ENCODE measurements around the gene ADCY2.

DNA sequence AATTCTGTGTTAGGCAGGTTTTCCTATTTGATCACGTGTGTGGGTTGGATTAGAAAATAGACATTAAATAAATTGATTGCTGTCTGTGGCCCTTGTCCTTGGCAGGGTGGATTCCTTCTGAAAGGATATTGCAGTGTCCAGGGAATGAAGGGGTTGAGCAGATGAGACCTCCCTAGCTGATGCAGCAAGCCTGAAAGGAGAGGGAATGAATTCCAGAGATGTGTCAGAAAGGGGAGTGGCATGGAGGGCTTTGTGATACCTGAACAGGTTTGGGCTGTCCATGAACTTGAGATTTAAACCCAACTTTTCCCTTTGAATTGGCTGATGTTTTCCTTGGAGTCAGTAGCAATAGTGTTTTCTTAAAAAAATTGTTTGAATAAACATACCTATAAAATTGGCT lies 66.8 kb downstream of the ADCY2 start:
- TF ChIP-seq, protein P1, sequence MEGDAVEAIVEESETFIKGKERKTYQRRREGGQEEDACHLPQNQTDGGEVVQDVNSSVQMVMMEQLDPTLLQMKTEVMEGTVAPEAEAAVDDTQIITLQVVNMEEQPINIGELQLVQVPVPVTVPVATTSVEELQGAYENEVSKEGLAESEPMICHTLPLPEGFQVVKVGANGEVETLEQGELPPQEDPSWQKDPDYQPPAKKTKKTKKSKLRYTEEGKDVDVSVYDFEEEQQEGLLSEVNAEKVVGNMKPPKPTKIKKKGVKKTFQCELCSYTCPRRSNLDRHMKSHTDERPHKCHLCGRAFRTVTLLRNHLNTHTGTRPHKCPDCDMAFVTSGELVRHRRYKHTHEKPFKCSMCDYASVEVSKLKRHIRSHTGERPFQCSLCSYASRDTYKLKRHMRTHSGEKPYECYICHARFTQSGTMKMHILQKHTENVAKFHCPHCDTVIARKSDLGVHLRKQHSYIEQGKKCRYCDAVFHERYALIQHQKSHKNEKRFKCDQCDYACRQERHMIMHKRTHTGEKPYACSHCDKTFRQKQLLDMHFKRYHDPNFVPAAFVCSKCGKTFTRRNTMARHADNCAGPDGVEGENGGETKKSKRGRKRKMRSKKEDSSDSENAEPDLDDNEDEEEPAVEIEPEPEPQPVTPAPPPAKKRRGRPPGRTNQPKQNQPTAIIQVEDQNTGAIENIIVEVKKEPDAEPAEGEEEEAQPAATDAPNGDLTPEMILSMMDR (IDR thresholded peaks at IDR 0.05) = no peak
- TF ChIP-seq EP300 (IDR thresholded peaks at IDR 0.05) = no peak

All from stomach (tissue), 4 donors.